GM10266 (cell line): ENCODE results near the gene ODC1.

Experiments
- DNase-seq: peaks from one replicate; pipeline ENCODE4 v3.0.0; 2012; ENCODE audit errors: extremely low spot score
- TF ChIP-seq, protein P1 (sequence below): IDR thresholded peaks from 2 replicates; pipeline ENCODE4 v1.5.1; 2012; ENCODE audit warnings: mild to moderate bottlenecking, low read depth; ENCODE audit not compliant: control insufficient read depth, insufficient read depth; ENCODE audit errors: missing control alignments

Gene ODC1

GRCh38 chr2:10400978-10401951 is 46.9 kb downstream of the ODC1 start:
- TF ChIP-seq, protein P1, sequence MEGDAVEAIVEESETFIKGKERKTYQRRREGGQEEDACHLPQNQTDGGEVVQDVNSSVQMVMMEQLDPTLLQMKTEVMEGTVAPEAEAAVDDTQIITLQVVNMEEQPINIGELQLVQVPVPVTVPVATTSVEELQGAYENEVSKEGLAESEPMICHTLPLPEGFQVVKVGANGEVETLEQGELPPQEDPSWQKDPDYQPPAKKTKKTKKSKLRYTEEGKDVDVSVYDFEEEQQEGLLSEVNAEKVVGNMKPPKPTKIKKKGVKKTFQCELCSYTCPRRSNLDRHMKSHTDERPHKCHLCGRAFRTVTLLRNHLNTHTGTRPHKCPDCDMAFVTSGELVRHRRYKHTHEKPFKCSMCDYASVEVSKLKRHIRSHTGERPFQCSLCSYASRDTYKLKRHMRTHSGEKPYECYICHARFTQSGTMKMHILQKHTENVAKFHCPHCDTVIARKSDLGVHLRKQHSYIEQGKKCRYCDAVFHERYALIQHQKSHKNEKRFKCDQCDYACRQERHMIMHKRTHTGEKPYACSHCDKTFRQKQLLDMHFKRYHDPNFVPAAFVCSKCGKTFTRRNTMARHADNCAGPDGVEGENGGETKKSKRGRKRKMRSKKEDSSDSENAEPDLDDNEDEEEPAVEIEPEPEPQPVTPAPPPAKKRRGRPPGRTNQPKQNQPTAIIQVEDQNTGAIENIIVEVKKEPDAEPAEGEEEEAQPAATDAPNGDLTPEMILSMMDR = no peak
- DNase-seq = no peak

GRCh38 chr2:10400568-10400977 is 47.6 kb downstream of the ODC1 start:
- DNase-seq = peak; percentile 51
- TF ChIP-seq, protein P1 = no peak

DNA sequence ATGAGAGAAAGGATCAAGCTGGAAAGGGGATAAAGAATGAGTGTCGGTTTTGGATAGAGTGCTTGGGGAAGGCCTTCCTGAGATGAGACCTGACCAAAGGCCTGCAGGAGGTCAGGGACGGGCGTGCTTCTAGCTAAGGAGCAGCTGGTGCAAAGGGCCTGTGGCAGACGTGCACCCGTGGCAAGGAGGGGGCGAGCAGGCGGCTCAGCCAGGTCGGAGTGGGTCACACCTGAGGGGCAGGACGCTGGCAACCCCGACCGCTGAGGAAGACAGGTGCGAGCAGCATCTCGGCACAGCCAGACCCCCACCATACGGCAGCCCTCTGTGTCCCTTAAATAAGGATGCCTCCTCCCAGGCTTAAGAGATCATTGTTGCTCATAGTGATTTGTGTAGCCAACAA is 48.1 kb downstream of the ODC1 start:
- TF ChIP-seq, protein P1 = no peak
- DNase-seq = no peak

DNA sequence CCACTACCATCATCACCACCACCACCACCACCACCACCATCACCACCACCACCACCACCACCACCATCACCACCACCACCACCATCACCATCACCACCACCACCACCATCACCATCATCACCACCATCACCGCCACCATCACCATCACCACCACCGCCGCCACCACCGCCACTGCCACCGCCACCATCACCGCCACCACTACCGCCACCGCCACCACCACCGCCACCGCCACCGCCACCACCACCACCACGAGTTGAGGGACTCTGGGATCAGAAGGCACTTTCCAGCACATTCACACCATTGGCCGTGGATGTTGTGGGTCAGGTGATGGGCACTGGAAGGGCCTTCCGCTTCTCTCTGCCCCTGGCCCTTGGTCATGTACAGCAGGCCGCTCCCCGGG is 48.8 kb downstream of the ODC1 start:
- no peak for DNase-seq
- TF ChIP-seq, protein P1 = no peak

DNA sequence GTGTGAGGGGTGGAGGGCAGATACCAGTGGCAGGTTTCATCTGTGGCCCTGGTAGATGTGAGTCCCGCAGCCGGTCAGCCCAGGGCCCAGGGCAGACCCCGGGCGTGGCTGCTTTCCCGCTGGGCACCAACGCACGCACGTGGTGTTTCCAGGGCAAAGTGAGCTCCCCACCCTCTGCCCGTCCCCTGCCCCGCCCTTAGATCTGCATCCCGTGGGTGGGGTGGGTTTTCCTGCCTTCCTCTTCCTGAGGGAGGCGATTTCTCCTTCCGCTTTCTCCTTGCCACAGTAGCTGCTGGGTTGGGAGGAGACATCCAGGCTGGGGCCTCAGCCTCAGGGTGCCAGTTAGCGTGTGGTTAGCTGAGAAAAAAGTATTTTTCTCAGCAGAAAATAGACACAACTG is 49.6 kb downstream of the ODC1 start:
- no peak for DNase-seq
- TF ChIP-seq, protein P1 = no peak

GRCh38 chr2:10397878-10398277 is 50.2 kb downstream of the ODC1 start:
- no peak for DNase-seq
- TF ChIP-seq, protein P1 = no peak

- DNase-seq = no peak
These were observed 50.7 kb downstream of the ODC1 start for GRCh38 chr2:10397297-10397875.

More at GRCh38 chr2:10397297-10397875, 50.7 kb downstream of the ODC1 start:
- TF ChIP-seq, protein P1 = no peak
